WTC11 (cell line): ENCODE results near the gene RCE1. TPM values are rescaled to one million over a fixed set of nuclear protein-coding genes. Genes with fewer than 3 reads are reported as not detected.

Experiments used
- ATAC-seq: fragments of 200-7000 bp; cut with Tn5 transposase; 2 replicates; pipeline ENCODE4 v1.10.0; 2021; ENCODE audit warnings: mild to moderate bottlenecking, moderate library complexity
- CTCF ChIA-PET: fragments of 300-600 bp; sonication (Branson Sonifier 250); formaldehyde crosslinking; loops from one replicate; lab custom pipeline; 2021; ENCODE audit warnings: antibody characterized with exemption; lab: Charles Lee
- POLR2A ChIA-PET: fragments of 350-600 bp; sonication (Branson Sonifier 250); formaldehyde crosslinking; loops from one replicate; lab custom pipeline; 2021; ENCODE audit warnings: antibody characterized with exemption; lab: Charles Lee
- DNase-seq: peaks from one replicate; pipeline ENCODE4 v3.0.0; 2021; ENCODE audit warnings: low spot score
- H3K27ac Mint-ChIP-seq: 2 replicates; pipeline ENCODE4 v1.8.0; 2021; ENCODE audit warnings: mixed read lengths
- H3K27me3 Mint-ChIP-seq: 2 replicates; pipeline ENCODE4 v1.8.0; 2021; ENCODE audit warnings: low read depth, mild to moderate bottlenecking, moderate library complexity, mixed read lengths
- H3K36me3 Mint-ChIP-seq: 2 replicates; pipeline ENCODE4 v1.8.0; 2021; ENCODE audit warnings: mixed read lengths
- H3K4me1 Mint-ChIP-seq: 2 replicates; pipeline ENCODE4 v1.8.0; 2022; ENCODE audit warnings: mixed read lengths
- H3K4me3 Mint-ChIP-seq: 2 replicates; pipeline ENCODE4 v1.8.0; 2021; ENCODE audit warnings: mild to moderate bottlenecking, moderate library complexity, mixed read lengths
- H3K9me3 Mint-ChIP-seq: 2 replicates; pipeline ENCODE4 v1.8.0; 2021; ENCODE audit warnings: mixed read lengths
- AR ChIP-seq: fragments of 250-450 bp; sonication (Bioruptor Pico); IDR thresholded peaks from 2 replicates; pipeline ENCODE4 v1.9.0; 2021; ENCODE audit warnings: mild to moderate bottlenecking
- ARID4B ChIP-seq: sonication (generic); formaldehyde crosslinking; IDR thresholded peaks from 2 replicates; pipeline ENCODE4 v1.8.0; 2023; ENCODE audit warnings: missing genetic modification reagents, mild to moderate bottlenecking, borderline replicate concordance
- ATF2 ChIP-seq: sonication (generic); formaldehyde crosslinking; IDR thresholded peaks from 2 replicates; pipeline ENCODE4 v1.8.1; 2022; ENCODE audit warnings: low read depth, missing genetic modification reagents, borderline replicate concordance
- ATF3 ChIP-seq: sonication (generic); formaldehyde crosslinking; conservative IDR thresholded peaks from 2 replicates; pipeline ENCODE4 v1.8.1; 2022; ENCODE audit warnings: mild to moderate bottlenecking, missing genetic modification reagents
- ESRRA ChIP-seq: sonication (generic); formaldehyde crosslinking; IDR thresholded peaks from 2 replicates; pipeline ENCODE4 v1.8.1; 2022; ENCODE audit warnings: mild to moderate bottlenecking, missing genetic modification reagents, borderline replicate concordance
- FOXK1 ChIP-seq: sonication (generic); formaldehyde crosslinking; IDR thresholded peaks from 2 replicates; pipeline ENCODE4 v1.8.0; 2022; ENCODE audit warnings: mild to moderate bottlenecking, moderate library complexity, missing genetic modification reagents
- HMGXB4 ChIP-seq: sonication (generic); formaldehyde crosslinking; IDR thresholded peaks from 2 replicates; pipeline ENCODE4 v1.8.1; 2023; ENCODE audit warnings: mild to moderate bottlenecking, moderate library complexity, missing genetic modification reagents
- JUN ChIP-seq: sonication (generic); formaldehyde crosslinking; IDR thresholded peaks from 2 replicates; pipeline ENCODE4 v1.8.0; 2023; ENCODE audit warnings: mild to moderate bottlenecking, missing genetic modification reagents
- NR2C2 ChIP-seq: sonication (generic); formaldehyde crosslinking; IDR thresholded peaks from 2 replicates; pipeline ENCODE4 v1.8.0; 2022; ENCODE audit warnings: mild to moderate bottlenecking, missing genetic modification reagents
- PREB ChIP-seq: sonication (generic); formaldehyde crosslinking; IDR thresholded peaks from 2 replicates; pipeline ENCODE4 v1.8.1; 2022; ENCODE audit warnings: mild to moderate bottlenecking, missing genetic modification reagents, moderate library complexity, borderline replicate concordance
- TCF7 ChIP-seq: sonication (generic); formaldehyde crosslinking; IDR thresholded peaks from 2 replicates; pipeline ENCODE4 v1.8.0; 2022; ENCODE audit warnings: mild to moderate bottlenecking, low read depth, missing genetic modification reagents, moderate library complexity
- TEAD1 ChIP-seq: sonication (generic); formaldehyde crosslinking; IDR thresholded peaks from 2 replicates; pipeline ENCODE4 v1.8.0; 2022; ENCODE audit warnings: mild to moderate bottlenecking, missing genetic modification reagents
- ZBTB21 ChIP-seq: sonication (generic); formaldehyde crosslinking; IDR thresholded peaks from 2 replicates; pipeline ENCODE4 v1.8.1; 2023; ENCODE audit warnings: mild to moderate bottlenecking, missing genetic modification reagents, borderline replicate concordance
- ZMAT4 ChIP-seq: fragments of 250-450 bp; sonication (Bioruptor Pico); IDR thresholded peaks from 2 replicates; pipeline ENCODE4 v1.9.0; 2021; ENCODE audit warnings: mild to moderate bottlenecking
- ZNF121 ChIP-seq: sonication (generic); formaldehyde crosslinking; IDR thresholded peaks from 2 replicates; pipeline ENCODE4 v1.8.0; 2023; ENCODE audit warnings: missing genetic modification reagents
- total RNA-seq: library from RNA; stranded (reverse); gene quantifications from 3 replicates; pipeline ENCODE4 v1.2.3, GENCODE V29; 2021

RCE1 gene
- total RNA-seq, 1 experiment from 2014 or later: 34.6 TPM

- no peaks in the 10 kb centered on the region for H3K9me3 Mint-ChIP-seq
- ChIA-PET CTCF (no interaction called here), POLR2A (no interaction called here)
- no peaks in the 10 kb centered on the region for H3K36me3 Mint-ChIP-seq
- no peak for ATAC-seq
- no peak overlapping the region for H3K4me3 Mint-ChIP-seq
- H3K27ac Mint-ChIP-seq: peak overlapping the region; percentile 82; the same call in 1 of the 2 replicates
- no peaks in the 10 kb centered on the region for H3K27me3 Mint-ChIP-seq
- no peak for DNase-seq
- peaks cover 26% of the 10 kb centered on the region for H3K4me1 Mint-ChIP-seq
- TF ChIP-seq FOXK1 (CRISPR knock-in tag) (no peak), PREB (no peak), AR (CRISPR knock-in tag) (no peak), NR2C2 (CRISPR knock-in tag) (no peak), ATF3 (CRISPR knock-in tag) (no peak), ZNF121 (CRISPR knock-in tag) (no peak), ZBTB21 (CRISPR knock-in tag) (no peak), TCF7 (CRISPR knock-in tag) (no peak), ARID4B (no peak), ZMAT4 (CRISPR knock-in tag) (no peak), JUN (CRISPR knock-in tag) (no peak), ATF2 (no peak), ESRRA (no peak), TEAD1 (CRISPR knock-in tag) (no peak), HMGXB4 (CRISPR knock-in tag) (no peak)
Measured at GRCh38 chr11:66888282-66888681, 45.0 kb downstream of the RCE1 start.
